Left ventricle myocardium superior (tissue), 1 donor: ENCODE measurements around the gene RCBTB1. TPM values are rescaled to one million over a fixed set of nuclear protein-coding genes. Genes with fewer than 3 reads are reported as not detected.
"Not testable (repeated sequence)": the region's sequence is repeated elsewhere in the genome, so short reads cannot be mapped to it uniquely, and the experiment has no call there.

Experiments
- ATAC-seq: fragments of 200-7000 bp; cut with Tn5 transposase; one replicate; pipeline ENCODE4 v1.9.1; 2020; ENCODE audit warnings: mild to moderate bottlenecking, moderate library complexity
- DNase-seq: peaks from one replicate; pipeline ENCODE4 v3.0.0-alpha.2; 2020
- intact Hi-C: fragments of 100-400 bp; cut with micrococcal nuclease; formaldehyde crosslinking; loops from one replicate; pipeline ENCODE4 v1.11.0; 2022
- total RNA-seq: library from RNA; stranded (reverse); fragmentation: NEBNext Ultra II Directional; extraction: Animal tissue kit (Norgen Biotek cat#: 25700); gene quantifications from one replicate; pipeline ENCODE4 v1.2.1, GENCODE V29; 2021
- donor health status: DM: no; HTN: yes; CAD: no; lungs with severe emphysema.

The RCBTB1 gene
- total RNA-seq, 1 donor from 2014 or later = 23.1 TPM

- intact Hi-C loops = no loop called here
- peak; percentile 68 for ATAC-seq
Measured at GRCh38 chr13:49532593-49532992, 52.8 kb downstream of the RCBTB1 start.

GRCh38 chr13:49530457-49530856 lies 54.9 kb downstream of the RCBTB1 start:
- DNase-seq (no peak), ATAC-seq (no peak)
- intact Hi-C loops = no loop called here

More at GRCh38 chr13:49532593-49532992, 52.8 kb downstream of the RCBTB1 start:
- no peak for DNase-seq

- DNase-seq = no peak
- ATAC-seq = no peak
- intact Hi-C loops = no loop called here
Measured at GRCh38 chr13:49528161-49528560, 57.2 kb downstream of the RCBTB1 start.

GRCh38 chr13:49527123-49527522 lies 58.2 kb downstream of the RCBTB1 start:
- intact Hi-C loops = no loop called here
- DNase-seq (peak; percentile 58), ATAC-seq (peak; percentile 72)

- DNase-seq (no peak), ATAC-seq (no peak)
- intact Hi-C loops = no loop called here
Measured at GRCh38 chr13:49524740-49525501, 60.4 kb downstream of the RCBTB1 start.

GRCh38 chr13:49521224-49521623 lies 64.1 kb downstream of the RCBTB1 start:
- ATAC-seq = peak; percentile 76
- no peak for DNase-seq
- intact Hi-C loops = no loop called here

- peak; percentile 39 for ATAC-seq
- no peak for DNase-seq
- intact Hi-C loops = no loop called here
Measured at GRCh38 chr13:49517461-49517860, 67.9 kb downstream of the RCBTB1 start.

GRCh38 chr13:49516467-49516866 lies 68.9 kb downstream of the RCBTB1 start:
- intact Hi-C loops = no loop called here
- DNase-seq = peak; percentile 54
- ATAC-seq = peak; percentile 75

- no peak for DNase-seq
- no peak for ATAC-seq
- intact Hi-C loops = no loop called here
Measured at GRCh38 chr13:49512578-49512977, 72.8 kb downstream of the RCBTB1 start.

GRCh38 chr13:49503951-49504350 lies 81.4 kb downstream of the RCBTB1 start:
- no peak for ATAC-seq
- intact Hi-C loops = no loop called here

GRCh38 chr13:49502954-49503353 lies 82.4 kb downstream of the RCBTB1 start:
- DNase-seq = no peak
- peak; percentile 51 for ATAC-seq
- intact Hi-C loops = no loop called here

More at GRCh38 chr13:49503951-49504350, 81.4 kb downstream of the RCBTB1 start:
- no peak for DNase-seq

- DNase-seq = no peak
- no peak for ATAC-seq
- intact Hi-C loops = no loop called here
Measured at GRCh38 chr13:49499889-49500660, 85.3 kb downstream of the RCBTB1 start.

GRCh38 chr13:49498206-49498605 lies 87.2 kb downstream of the RCBTB1 start:
- no peak for DNase-seq
- intact Hi-C loops = no loop called here
- no peak for ATAC-seq

GRCh38 chr13:49497272-49497671 lies 88.1 kb downstream of the RCBTB1 start:
- ATAC-seq (no peak), DNase-seq (no peak)
- intact Hi-C loops = no loop called here

GRCh38 chr13:49496837-49497236 lies 88.5 kb downstream of the RCBTB1 start:
- intact Hi-C loops, ATAC-seq, DNase-seq: not testable (repeated sequence)

GRCh38 chr13:49495783-49496762 lies 89.3 kb downstream of the RCBTB1 start, which contains the start of gene PHF11:
Gene PHF11, plus strand, starts transcription at chr13:49495953. Its CDS starts 49 bp downstream, at chr13:49496002.
- DNase-seq = peak; percentile 88
- intact Hi-C loops = no loop called here
- ATAC-seq = peak; percentile 90

GRCh38 chr13:49494645-49495044 lies 90.7 kb downstream of the RCBTB1 start:
- ATAC-seq (no peak), DNase-seq (no peak)
- intact Hi-C loops = no loop called here

GRCh38 chr13:49488563-49488962 lies 96.8 kb downstream of the RCBTB1 start:
- no peak for ATAC-seq
- intact Hi-C loops = no loop called here

More at GRCh38 chr13:49488563-49488962, 96.8 kb downstream of the RCBTB1 start:
- no peak for DNase-seq
